ENCODE results near the gene ABCG5. TPM values are rescaled to one million over a fixed set of nuclear protein-coding genes. Genes with fewer than 3 reads are reported as not detected.
A peak's percentile ranks its signal among the peaks of the same experiment; 100 is the strongest.

ABCG5 gene
- total RNA-seq, 2 donors from 2014 or later = 0.09 to 0.14 TPM

DNA sequence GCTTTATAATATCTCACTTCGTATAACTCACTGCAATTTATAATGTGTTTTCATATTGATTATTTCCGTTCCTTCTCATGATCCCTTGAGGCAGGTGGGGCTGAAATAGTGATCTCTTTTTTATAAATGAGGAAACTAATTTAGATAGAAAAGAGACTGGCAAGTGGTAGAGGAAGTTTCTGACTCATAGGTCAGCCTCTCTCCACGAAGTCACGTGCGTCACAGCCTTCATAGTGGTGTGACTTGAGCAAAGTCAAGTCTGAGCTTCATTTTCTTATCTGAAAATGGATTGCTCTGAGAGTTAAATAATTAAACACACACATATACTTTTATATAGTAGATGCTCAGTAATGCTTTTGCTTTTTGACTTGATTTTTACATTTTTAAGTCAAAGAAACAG is 19.9 kb downstream of the ABCG5 start:
- DNase-seq (peak; percentile 75 to 91), ATAC-seq (peak; percentile 91)
- intact Hi-C loops (cut with DNase I, micrococcal nuclease) = no loop called here

DNA sequence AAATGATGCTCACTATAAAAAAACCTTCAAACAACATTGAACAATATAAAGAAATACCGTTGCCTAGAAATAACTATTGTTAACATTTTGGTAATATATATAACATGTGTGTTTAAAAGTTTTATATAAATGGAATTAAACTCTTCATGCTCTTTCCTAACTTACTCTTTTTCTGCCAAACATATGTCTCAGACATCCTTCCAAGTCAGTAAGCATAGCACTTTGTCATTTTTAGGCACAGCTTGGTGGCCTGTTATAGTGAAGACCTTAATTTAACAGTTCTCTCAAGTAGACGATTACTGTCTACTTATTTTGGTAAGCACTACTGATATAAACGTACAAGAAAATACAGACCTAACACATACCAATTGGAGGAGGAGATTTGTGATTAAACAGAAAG is 23.9 kb downstream of the ABCG5 start:
- intact Hi-C loops (cut with DNase I, micrococcal nuclease) = no loop called here
- ATAC-seq (no peak), DNase-seq (no peak)

DNA sequence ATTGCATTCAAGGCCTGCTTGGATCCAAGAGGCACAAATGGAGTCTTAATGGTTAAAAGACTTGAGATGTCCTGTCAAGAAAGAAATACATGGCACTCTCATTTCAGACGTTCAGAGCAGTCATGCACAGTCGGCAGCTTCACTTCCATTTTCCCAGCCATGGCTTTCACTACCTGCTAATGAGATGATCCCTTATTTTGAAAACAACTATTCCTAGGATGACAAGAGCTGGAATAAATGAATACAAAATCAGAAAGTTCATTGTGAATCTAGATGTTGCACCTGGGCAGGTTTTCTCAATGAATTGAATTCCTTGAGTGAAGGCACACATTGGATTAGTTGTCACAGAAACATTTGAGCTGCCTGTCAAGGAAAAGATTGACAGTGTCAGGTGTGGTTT is 25.7 kb downstream of the ABCG5 start:
- intact Hi-C loops (cut with DNase I, micrococcal nuclease) = no loop called here
- ATAC-seq (no peak), DNase-seq (no peak)

DNA sequence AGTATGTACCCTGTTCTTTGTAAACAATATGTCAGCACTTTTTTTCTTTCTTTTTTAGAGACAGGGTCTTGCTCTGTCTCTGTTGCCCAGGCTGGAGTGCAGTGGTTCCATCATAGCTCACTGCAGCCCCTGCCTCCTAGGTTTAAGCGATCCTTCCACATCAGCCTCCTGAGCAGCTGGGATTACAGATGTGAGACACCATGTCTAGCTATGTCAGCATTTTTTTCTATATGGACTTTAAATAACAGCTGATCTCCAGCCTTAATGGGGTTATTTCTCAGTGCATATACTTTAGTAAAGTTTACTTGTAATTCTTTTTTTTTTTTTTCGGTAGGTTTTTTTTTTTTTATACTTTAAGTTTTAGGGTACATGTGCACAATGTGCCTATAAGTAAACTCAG is 26.6 kb downstream of the ABCG5 start:
- no peak for DNase-seq
- intact Hi-C loops (cut with DNase I, micrococcal nuclease) = no loop called here
- ATAC-seq = no peak

DNA sequence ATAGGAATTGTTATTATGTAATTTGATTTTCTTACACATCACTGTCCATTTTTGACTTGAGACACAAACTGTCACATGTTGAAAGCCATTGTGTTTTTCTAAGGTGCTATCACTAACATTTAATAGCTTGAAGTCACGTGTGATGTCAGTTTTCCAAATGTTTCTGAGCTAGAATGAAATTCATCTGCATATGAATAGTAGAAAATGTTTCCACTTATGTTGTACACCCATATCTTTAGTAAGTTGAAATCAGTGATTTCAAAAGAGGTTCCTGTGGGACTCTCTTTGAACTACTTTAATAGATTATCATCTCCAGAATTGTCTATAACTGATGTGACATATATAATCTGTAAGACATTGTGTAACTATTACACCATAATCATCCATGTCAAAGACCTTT is 27.8 kb downstream of the ABCG5 start:
- no peak for DNase-seq
- intact Hi-C loops (cut with DNase I, micrococcal nuclease) = no loop called here
- no peak for ATAC-seq

DNA sequence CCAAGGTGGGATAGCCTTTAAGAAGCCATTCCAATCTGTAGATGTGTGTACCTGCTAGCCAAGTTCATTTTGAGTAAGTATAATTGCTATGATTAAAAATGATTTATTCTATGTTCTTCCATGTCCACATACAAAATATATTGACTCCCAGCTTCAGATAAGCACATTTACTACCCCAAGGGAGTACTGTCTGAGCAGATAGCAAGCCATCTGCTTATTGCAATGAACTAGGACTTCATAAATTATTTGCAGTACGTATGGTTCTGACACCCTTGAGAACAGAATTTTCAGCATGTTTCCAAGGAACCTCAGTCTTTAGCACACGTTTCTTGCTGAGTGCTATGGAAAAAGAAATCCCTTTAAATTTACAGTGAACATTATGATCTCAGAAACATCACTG is 28.2 kb downstream of the ABCG5 start:
- no peak for ATAC-seq
- intact Hi-C loops (cut with DNase I, micrococcal nuclease) = no loop called here
- no peak for DNase-seq

DNA sequence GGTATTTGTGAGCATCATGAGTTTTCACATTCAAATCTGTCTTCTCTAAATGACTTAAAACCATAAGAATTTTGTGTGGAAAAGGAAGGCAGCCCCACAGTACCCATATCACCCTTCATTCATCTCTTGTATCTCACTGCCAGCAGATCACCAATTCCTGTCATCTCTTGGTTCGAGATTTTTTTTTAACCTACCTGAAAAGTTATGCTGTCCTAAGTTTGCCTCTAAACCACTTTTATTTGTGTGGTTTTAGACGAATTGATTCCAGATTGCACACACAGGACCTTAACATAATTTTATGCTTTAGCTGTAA is 32.0 kb downstream of the ABCG5 start:
- no peak for ATAC-seq
- intact Hi-C loops (cut with DNase I, micrococcal nuclease) = no loop called here
- no peak for DNase-seq

DNA sequence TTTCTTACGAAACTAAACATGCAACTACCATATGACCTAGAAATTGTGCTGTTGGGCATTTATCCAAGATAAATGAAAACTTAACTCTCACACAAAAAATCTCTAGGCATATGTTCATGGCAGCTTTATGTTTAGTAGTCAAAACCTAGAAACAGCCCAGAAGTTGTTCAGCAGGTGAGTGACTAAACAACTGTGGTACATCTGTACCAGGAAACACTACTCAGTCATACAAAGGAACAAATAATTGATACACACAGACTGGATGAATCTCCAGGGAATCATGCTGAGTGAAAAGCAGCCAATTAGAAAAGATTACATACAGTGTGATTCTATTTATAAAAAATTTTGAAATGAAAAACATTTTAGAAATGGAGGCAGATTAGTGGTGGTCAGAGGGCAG is 35.5 kb downstream of the ABCG5 start:
- intact Hi-C loops (cut with DNase I, micrococcal nuclease) = no loop called here
- DNase-seq = no peak
- ATAC-seq = peak; percentile 51

DNA sequence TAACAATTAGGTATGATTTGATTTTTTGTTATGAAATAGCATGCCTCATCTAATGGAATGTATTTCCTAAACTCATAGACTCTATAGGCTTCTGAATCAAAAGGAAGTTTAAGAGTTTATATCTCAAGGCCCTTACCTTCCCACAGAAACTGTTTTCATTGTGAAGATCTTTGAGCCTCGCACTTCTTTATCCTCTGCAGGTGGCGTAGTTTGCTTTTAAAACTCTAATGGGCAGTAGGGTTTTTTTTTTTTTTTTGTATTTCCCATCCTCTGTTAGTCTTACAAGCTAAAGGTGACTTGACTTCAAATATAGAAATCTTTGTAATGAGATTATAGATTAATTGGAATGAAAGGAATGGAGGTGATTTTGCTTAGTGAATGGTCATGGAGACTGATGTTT is 36.5 kb downstream of the ABCG5 start:
- intact Hi-C loops (cut with DNase I, micrococcal nuclease) = no loop called here
- DNase-seq (no peak), ATAC-seq (peak; percentile 57)

DNA sequence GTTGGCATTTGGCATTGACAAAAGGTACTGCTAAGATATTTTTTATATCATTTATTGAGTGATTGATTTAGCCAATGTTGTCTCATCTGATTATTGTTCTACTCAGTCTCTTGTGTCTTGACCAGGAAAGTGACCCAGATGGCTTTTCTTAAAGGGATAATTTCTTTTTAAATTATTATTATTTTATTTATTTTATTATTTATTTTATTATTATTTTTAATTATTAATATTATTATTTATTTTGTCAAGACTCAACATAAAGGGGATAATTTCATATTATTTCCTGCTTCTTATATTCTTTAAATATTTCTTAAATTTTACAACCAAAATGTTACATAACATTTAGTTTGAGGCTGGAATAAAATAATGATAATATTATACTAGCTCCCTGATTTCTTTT is 37.7 kb downstream of the ABCG5 start:
- ATAC-seq (no peak), DNase-seq (no peak)
- intact Hi-C loops (cut with DNase I, micrococcal nuclease) = no loop called here

DNA sequence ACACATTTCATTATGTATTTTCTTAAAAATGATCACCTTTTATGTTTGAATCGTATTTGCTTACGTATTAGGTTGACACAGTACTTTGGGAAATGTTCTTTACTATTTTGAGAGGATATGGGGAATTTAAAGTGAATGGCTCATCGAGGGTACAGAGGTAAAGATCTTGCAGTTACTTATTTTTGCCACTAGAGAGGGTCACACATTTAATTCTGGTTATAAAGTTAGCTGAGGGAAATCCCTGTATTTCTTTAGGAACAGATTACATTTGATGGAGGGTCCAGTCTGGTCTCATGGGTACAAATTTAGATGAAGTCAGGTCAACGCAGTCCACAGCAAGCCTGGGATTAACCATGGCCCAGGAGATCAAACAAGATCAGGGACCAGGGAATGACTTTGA is 40.3 kb downstream of the ABCG5 start:
- no peak for DNase-seq
- peak; percentile 52 for ATAC-seq
- intact Hi-C loops (cut with DNase I, micrococcal nuclease) = no loop called here

DNA sequence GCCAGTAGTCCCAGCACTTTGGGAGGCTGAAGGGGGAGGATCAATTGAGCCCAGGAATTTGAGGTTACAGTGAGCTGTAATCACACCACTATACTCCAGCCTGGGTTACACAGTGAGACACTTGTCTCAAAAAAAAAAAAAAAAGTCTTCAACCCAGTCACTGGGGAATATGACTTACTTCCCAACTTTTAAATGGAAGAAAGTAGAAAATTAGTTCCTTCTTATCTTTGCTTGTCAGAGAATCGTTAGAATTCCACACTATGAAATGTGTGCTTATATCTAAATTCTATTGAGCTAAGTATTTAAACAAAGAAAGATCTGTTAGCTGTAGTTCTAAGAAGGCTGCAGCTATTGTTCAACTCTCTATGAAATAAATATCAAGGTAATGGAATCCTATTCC is 42.4 kb downstream of the ABCG5 start:
- DNase-seq = no peak
- intact Hi-C loops (cut with DNase I, micrococcal nuclease) = no loop called here
- ATAC-seq = no peak

DNA sequence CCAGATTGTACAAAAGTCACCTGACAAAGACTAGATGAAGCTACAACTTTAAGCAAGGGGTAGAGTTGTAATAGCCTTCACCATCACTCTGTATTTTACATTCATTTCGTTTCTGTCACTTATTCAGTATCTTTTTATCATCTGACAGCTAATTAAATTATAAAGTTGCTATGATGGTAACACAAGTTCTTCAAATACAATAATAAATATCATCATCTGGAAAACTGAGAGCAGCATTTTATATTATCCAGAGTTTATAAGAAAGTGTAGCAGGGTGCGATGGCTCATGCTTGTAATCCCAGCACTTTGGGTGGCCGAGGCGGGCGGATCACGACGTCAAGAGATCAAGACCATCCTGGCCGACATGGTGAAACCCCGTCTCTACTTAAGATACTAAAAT is 43.7 kb downstream of the ABCG5 start:
- ATAC-seq (no peak), DNase-seq (no peak)
- intact Hi-C loops (cut with DNase I, micrococcal nuclease) = no loop called here

DNA sequence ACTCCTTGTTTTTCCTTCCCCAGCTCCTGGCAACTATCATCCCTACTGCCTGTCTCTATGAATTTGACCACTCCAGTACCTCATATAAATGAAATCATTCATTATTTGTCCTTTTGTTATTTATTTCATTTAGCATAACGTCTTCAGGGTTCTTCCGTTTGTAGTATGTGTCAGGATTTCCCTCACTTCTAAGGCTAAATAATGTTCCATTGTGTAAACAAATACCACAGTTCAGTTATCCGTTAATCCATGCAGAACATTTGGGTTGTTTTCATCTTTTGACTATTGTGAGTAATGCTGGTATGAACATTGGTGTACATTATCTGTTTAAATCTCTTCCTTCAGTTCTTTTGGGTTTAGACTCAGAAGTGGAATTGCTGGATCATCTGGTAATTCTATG is 46.0 kb downstream of the ABCG5 start:
- DNase-seq (no peak), ATAC-seq (no peak)
- intact Hi-C loops (cut with DNase I, micrococcal nuclease) = no loop called here

DNA sequence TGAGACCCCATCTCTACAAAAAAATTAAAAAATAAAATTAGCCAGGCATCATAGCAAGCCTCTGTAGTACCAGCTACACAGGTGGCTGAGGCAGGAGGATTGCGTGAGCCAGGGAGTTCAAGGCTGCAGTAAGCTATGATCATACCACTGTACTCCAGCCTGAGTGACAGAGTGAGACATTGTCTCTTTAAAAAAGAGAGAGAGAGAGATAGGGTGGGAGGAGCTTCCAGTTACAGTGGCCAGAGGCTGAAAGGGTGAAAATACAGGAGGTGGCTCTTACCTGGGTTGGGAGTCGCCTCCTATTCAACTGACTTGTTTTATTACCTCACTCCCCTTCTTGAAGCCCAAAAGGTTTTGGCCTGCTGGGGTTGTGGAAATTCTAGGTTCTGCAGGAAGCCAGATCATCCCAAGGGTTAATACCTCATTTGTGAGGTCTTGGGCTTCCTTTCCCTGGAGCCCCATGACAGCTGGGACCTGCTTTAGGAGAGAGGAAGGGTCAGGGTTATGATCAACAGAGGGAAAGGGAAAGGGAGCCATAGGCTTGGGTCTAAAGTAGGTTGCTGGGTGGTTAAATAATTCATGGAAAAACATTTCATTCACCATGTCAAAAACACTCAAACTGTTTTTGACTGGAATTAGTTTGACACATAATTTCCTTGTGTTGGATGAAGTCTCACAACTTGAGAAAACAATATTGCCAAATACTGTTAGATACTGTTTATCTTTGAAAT is 47.4 kb downstream of the ABCG5 start:
- intact Hi-C loops (cut with DNase I, micrococcal nuclease) = no loop called here
- ATAC-seq (peak; percentile 63), DNase-seq (no peak)

DNA sequence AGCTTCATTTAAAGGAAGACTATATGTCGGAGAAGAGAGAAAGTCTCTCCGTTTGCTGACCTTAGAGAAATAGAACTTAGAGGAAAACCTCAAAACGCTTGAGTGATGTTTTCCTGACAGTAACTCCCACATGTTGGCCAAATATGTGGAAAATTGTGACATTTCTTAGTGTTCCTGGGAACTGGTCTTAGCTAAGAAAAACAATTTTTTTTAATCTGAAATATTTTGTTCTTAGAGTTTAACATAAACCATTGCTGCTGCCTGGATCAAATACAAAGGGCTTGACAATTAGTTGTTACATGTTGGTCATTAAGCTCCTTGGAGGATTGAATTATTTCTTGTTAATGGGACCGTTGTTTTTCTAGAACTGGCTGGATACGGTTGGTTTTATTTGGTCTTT is 48.5 kb downstream of the ABCG5 start:
- intact Hi-C loops (cut with DNase I, micrococcal nuclease) = no loop called here
- no peak for ATAC-seq
- DNase-seq = no peak

DNA sequence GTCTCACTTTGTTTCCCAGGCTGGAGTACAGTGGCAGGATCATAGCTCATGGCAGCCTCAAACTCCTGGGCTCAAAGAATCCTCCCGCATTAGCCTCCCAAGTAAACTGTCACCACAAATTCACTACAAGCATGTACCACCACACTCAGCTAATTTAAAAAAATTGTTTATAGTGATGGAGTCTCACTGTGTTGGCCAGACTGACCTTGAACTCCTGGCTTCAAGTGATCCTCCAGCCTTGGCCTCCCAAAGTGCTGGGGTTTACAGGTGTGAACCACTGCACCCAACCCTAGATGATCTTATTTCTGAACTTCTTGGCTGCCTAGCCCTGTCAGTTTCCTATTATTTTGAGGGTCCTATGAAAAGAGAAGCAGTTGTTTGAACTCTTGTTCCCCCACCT is 50.0 kb downstream of the ABCG5 start:
- DNase-seq (no peak), ATAC-seq (no peak)
- intact Hi-C loops (cut with DNase I, micrococcal nuclease) = no loop called here

DNA sequence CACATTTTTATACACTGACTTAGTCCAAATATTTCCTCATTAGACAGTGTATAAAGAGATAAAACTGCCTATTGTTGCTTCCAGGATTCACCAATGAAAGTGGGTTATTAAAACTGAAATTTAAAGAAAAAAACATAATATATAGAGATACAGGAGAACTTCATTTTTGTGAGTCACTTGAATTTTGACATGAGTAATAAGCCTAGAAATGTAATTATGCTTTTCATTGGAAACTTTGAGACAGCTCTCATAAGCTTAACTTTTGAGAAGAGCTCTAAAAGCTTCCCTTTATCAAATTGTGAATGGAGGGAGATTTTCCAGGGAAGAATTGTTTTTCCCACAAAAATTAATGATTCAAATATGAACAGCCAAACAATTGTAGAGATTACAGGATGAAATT is 50.7 kb downstream of the ABCG5 start:
- intact Hi-C loops (cut with DNase I, micrococcal nuclease) = no loop called here

DNA sequence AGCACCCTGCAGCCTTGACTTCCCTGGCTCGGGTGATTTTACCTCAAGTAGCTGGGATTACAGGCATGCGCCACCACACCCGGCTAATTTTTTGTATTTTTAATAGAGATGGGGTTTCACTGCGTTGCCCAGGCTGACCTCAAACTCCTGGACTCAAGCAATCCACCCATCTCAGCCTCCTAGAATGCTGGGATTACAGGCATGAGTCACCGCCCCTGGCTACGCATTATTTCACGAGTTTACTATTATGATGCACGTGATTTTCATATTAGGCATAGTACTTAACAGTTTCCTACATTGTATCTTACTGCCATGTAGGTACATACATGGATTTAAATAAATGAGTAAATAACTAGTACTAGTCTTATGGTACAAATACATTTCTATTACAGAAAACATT is 60.4 kb downstream of the ABCG5 start:
- DNase-seq (no peak), ATAC-seq (no peak)
- intact Hi-C loops (cut with DNase I, micrococcal nuclease) = no loop called here

More for the DNA sequence above, 50.7 kb downstream of the ABCG5 start:
- no peak for DNase-seq
- no peak for ATAC-seq

DNA sequence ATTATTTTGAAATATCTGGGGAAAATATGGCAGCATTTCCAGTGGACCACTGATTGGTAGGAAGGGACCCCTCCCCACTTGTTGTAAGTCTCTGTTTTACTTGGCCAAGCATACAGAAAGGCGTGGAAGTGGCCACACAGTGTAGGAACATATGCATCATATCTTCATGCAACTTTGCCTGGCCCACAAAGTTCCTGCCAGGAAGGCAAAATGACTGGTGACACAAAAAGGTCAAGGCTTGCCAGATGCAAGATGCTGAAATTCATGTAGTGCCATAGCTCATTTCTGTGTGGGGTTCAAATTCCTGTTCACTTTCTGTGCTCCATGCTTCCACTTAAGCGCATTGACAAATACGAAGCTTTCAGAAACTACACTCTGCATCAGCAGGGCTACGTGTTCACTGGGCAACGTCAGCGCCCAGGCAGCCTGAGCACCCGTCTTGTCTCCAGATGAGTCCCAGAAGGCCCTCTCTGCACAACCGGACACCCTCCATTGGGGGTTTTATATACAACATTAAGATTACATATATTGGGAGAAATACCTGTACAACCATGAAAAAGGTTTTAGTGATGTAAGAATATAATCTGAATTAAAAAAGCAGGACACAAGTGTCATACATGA is 61.2 kb downstream of the ABCG5 start:
- intact Hi-C loops (cut with DNase I, micrococcal nuclease) = no loop called here

DNA sequence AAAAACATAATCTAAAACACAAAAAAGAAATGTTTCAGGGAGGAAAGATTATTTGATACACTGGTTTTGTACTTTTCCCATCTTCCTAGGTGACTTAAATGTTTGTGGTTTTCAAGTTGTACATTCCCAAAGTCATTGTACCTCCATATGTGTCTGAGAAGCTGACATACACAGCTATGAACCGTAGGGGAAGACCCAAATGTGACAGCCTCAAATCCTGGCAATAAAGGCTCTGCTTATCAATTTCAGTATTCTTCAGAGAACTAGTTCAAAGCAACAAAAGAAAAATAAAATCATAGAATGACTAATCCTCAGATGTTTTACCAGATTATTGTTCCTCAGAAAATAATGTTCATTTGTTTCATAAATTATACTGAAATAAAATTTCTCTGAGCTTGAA is 62.3 kb downstream of the ABCG5 start:
- DNase-seq = no peak
- ATAC-seq = no peak

More for the DNA sequence above, 61.2 kb downstream of the ABCG5 start:
- DNase-seq (no peak), ATAC-seq (no peak)

More for the DNA sequence above, 62.3 kb downstream of the ABCG5 start:
- intact Hi-C loops (cut with DNase I, micrococcal nuclease) = no loop called here

Data from left colon (tissue), 2 donors.